ENCODE data around the gene TP73.

TP73 gene

DNA sequence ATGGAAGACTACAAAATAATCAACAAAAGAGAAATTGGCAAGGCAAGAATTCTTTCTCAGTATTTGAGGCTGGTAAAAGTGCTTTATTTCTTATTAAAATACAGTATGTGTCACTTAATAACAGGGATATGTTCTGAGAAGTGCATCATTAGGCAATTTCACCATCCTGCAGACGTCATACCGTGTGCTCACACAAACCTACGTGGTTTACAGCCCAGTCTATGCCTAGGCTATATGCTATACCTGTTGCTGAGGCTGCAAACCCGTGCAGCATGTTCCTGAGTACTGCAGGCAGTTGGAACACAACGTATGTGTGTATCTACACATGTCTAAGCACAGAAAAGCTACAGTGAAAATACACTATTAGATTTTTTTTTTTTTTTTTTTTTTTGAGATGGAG is 97.2 kb downstream of the TP73 start:
- no peak overlapping the region for H3K27ac ChIP-seq (ENCODE audit: low read depth, low read length)
- H3K9me3 ChIP-seq (ENCODE audit: control insufficient read depth, insufficient read depth, low read depth, low read length), result no peaks in the 10 kb centered on the region
- peaks cover 5% of the 10 kb centered on the region; the same call in 1 of the 2 replicates for H3K36me3 ChIP-seq (ENCODE audit: control insufficient read depth, insufficient read depth, low read length)
- peaks cover 19% of the 10 kb centered on the region for H3K4me1 ChIP-seq (ENCODE audit: control insufficient read depth, insufficient read depth, low read length)
- no peak overlapping the region for H3K9ac ChIP-seq (ENCODE audit: low read length)
- H3K4me3 ChIP-seq (ENCODE audit: low read depth, low read length), result no peak overlapping the region
- H3K27me3 ChIP-seq (ENCODE audit: control insufficient read depth, insufficient read depth, low read length), result peaks cover 18% of the 10 kb centered on the region; the same call in 1 of the 2 replicates

DNA sequence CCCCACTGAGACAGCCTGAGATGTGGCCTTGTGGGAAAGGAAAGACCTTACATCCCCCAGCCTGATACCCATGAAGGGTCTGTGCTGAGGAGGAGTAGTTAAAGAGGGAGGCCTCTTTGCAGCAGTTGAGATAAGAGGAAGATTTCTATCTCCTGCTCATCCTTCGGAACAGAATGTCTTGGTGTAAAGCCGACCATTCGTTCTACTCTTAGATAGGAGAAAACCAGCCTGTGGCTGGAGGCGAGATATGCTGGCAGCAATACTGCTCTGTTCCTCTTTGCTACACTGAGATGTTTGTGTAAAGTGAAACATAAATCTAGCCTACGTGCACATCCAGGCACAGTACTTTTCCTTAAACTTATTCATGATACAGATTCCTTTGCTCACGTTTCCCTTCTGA is 98.4 kb downstream of the TP73 start:
- Histone ChIP-seq H3K9ac (ENCODE audit: low read length) (no peak overlapping the region), H3K4me3 (ENCODE audit: low read depth, low read length) (no peak overlapping the region), H3K9me3 (ENCODE audit: control insufficient read depth, insufficient read depth, low read depth, low read length) (no peaks in the 10 kb centered on the region), H3K27ac (ENCODE audit: low read depth, low read length) (no peak overlapping the region), H3K36me3 (ENCODE audit: control insufficient read depth, insufficient read depth, low read length) (no peaks in the 10 kb centered on the region), H3K27me3 (ENCODE audit: control insufficient read depth, insufficient read depth, low read length) (peaks cover 18% of the 10 kb centered on the region; the same call in 1 of the 2 replicates), H3K4me1 (ENCODE audit: control insufficient read depth, insufficient read depth, low read length) (peaks cover 7% of the 10 kb centered on the region)

- Histone ChIP-seq H3K27ac (ENCODE audit: low read depth, low read length) (no peak within 1 kb of the TSS), H3K9ac (ENCODE audit: low read length) (no peak within 1 kb of the TSS), H3K4me1 (ENCODE audit: control insufficient read depth, insufficient read depth, low read length) (no peaks in the 10 kb centered on the region), H3K36me3 (ENCODE audit: control insufficient read depth, insufficient read depth, low read length) (no peaks in the 10 kb centered on the region), H3K9me3 (ENCODE audit: control insufficient read depth, insufficient read depth, low read depth, low read length) (no peaks in the 10 kb centered on the region), H3K27me3 (ENCODE audit: control insufficient read depth, insufficient read depth, low read length) (peaks cover 24% of the 10 kb centered on the region), H3K4me3 (ENCODE audit: low read depth, low read length) (no peak within 1 kb of the TSS)
Observed at GRCh38 chr1:3752400-3752945, 100.2 kb downstream of the TP73 start, which contains the start of gene CCDC27. TSS of gene CCDC27 (plus strand) at chr1:3752450. CDS start at chr1:3752482, 32 bp downstream.

DNA sequence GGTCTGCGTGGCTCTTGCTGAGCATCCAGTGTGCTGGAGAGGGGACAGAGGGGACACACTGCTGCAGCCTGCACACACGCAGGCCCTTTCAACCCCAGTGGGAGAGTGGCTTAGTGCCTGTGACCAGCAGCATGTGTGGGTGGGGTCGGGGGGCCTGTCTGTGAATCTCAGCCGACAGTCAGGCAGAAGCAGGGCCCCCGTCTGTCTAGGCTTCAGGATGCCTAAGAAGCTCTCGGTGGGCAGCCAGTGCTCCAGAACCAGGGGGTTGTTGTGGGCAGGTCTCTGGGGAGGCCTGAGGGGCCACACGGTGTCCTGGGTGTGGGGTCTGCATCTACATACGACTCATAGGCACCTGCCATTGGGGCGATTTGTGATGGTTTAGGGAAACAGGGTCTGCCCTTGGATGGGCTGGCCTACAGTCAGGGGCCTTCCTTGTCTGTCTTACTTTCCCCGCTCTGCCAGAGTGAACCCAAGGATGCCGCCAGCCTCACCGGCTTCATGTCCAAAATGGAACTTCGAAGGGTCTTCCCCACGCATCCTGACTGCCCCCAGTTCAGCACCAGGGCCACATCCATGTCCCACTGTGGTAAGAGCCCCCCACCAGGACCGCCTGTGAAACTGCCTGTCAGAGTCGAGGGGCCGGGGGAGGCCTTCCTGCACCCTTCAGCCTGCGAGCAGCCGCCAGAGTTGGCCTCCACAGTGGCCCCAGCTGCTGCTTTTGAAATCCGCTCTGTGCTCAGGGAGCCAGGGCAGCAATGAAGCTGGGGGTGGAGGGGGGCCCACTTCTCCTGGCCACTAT is 101.5 kb downstream of the TP73 start:
- Histone ChIP-seq H3K4me1 (ENCODE audit: control insufficient read depth, insufficient read depth, low read length) (no peaks in the 10 kb centered on the region), H3K27me3 (ENCODE audit: control insufficient read depth, insufficient read depth, low read length) (peaks cover 24% of the 10 kb centered on the region), H3K9ac (ENCODE audit: low read length) (no peak overlapping the region), H3K4me3 (ENCODE audit: low read depth, low read length) (no peak overlapping the region), H3K36me3 (ENCODE audit: control insufficient read depth, insufficient read depth, low read length) (no peaks in the 10 kb centered on the region), H3K9me3 (ENCODE audit: control insufficient read depth, insufficient read depth, low read depth, low read length) (no peaks in the 10 kb centered on the region), H3K27ac (ENCODE audit: low read depth, low read length) (no peak overlapping the region)

GRCh38 chr1:3756394-3756793 is 104.1 kb downstream of the TP73 start:
- Histone ChIP-seq H3K4me3 (ENCODE audit: low read depth, low read length) (no peak overlapping the region), H3K27me3 (ENCODE audit: control insufficient read depth, insufficient read depth, low read length) (peaks cover 11% of the 10 kb centered on the region), H3K27ac (ENCODE audit: low read depth, low read length) (no peak overlapping the region), H3K4me1 (ENCODE audit: control insufficient read depth, insufficient read depth, low read length) (no peaks in the 10 kb centered on the region), H3K36me3 (ENCODE audit: control insufficient read depth, insufficient read depth, low read length) (no peaks in the 10 kb centered on the region), H3K9me3 (ENCODE audit: control insufficient read depth, insufficient read depth, low read depth, low read length) (no peaks in the 10 kb centered on the region), H3K9ac (ENCODE audit: low read length) (no peak overlapping the region)

DNA sequence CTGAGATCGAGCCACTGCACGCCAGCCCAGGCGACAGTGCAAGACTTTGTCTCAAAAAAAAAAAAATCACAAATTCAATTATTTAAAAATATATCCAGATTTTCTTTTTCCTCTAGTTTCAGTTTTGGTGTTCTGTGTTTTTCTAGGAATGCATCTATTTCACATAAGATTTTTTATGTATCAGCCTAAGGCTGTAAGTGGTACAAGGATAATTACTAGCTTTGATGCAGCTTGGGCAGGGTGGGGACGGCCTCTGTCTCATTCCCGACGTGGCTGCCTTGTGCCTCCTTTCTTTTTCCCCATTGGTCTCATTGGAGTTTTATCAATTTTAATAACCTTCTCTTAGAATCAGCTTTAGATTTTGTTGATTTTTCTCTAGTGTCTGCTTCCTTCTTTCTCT is 106.8 kb downstream of the TP73 start:
- Histone ChIP-seq H3K9me3 (ENCODE audit: control insufficient read depth, insufficient read depth, low read depth, low read length) (no peaks in the 10 kb centered on the region), H3K4me3 (ENCODE audit: low read depth, low read length) (no peak overlapping the region), H3K27me3 (ENCODE audit: control insufficient read depth, insufficient read depth, low read length) (peaks cover 6% of the 10 kb centered on the region), H3K36me3 (ENCODE audit: control insufficient read depth, insufficient read depth, low read length) (no peaks in the 10 kb centered on the region), H3K4me1 (ENCODE audit: control insufficient read depth, insufficient read depth, low read length) (no peaks in the 10 kb centered on the region), H3K27ac (ENCODE audit: low read depth, low read length) (no peak overlapping the region), H3K9ac (ENCODE audit: low read length) (no peak overlapping the region)

GRCh38 chr1:3759796-3760195 is 107.5 kb downstream of the TP73 start:
- Histone ChIP-seq H3K36me3 (ENCODE audit: control insufficient read depth, insufficient read depth, low read length) (no peaks in the 10 kb centered on the region), H3K9ac (ENCODE audit: low read length) (no peak overlapping the region), H3K9me3 (ENCODE audit: control insufficient read depth, insufficient read depth, low read depth, low read length) (no peaks in the 10 kb centered on the region), H3K4me3 (ENCODE audit: low read depth, low read length) (no peak overlapping the region), H3K27me3 (ENCODE audit: control insufficient read depth, insufficient read depth, low read length) (peaks cover 6% of the 10 kb centered on the region), H3K27ac (ENCODE audit: low read depth, low read length) (no peak overlapping the region), H3K4me1 (ENCODE audit: control insufficient read depth, insufficient read depth, low read length) (no peaks in the 10 kb centered on the region)

GRCh38 chr1:3761296-3762010 is 109.1 kb downstream of the TP73 start:
- no peak overlapping the region for H3K27ac ChIP-seq (ENCODE audit: low read depth, low read length)
- H3K4me3 ChIP-seq (ENCODE audit: low read depth, low read length), result no peak overlapping the region
- no peaks in the 10 kb centered on the region for H3K4me1 ChIP-seq (ENCODE audit: control insufficient read depth, insufficient read depth, low read length)
- H3K9ac ChIP-seq (ENCODE audit: low read length), result no peak overlapping the region
- H3K9me3 ChIP-seq (ENCODE audit: control insufficient read depth, insufficient read depth, low read depth, low read length), result no peaks in the 10 kb centered on the region
- H3K27me3 ChIP-seq (ENCODE audit: control insufficient read depth, insufficient read depth, low read length), result peaks cover 6% of the 10 kb centered on the region
- no peaks in the 10 kb centered on the region for H3K36me3 ChIP-seq (ENCODE audit: control insufficient read depth, insufficient read depth, low read length)

GRCh38 chr1:3762151-3762872 is 110.0 kb downstream of the TP73 start:
- no peak overlapping the region for H3K27ac ChIP-seq (ENCODE audit: low read depth, low read length)
- H3K4me3 ChIP-seq (ENCODE audit: low read depth, low read length), result no peak overlapping the region
- H3K27me3 ChIP-seq (ENCODE audit: control insufficient read depth, insufficient read depth, low read length), result peaks cover 5% of the 10 kb centered on the region; the same call in 1 of the 2 replicates
- no peaks in the 10 kb centered on the region for H3K36me3 ChIP-seq (ENCODE audit: control insufficient read depth, insufficient read depth, low read length)
- H3K4me1 ChIP-seq (ENCODE audit: control insufficient read depth, insufficient read depth, low read length), result no peaks in the 10 kb centered on the region
- H3K9ac ChIP-seq (ENCODE audit: low read length), result no peak overlapping the region
- no peaks in the 10 kb centered on the region for H3K9me3 ChIP-seq (ENCODE audit: control insufficient read depth, insufficient read depth, low read depth, low read length)

- Histone ChIP-seq H3K9me3 (ENCODE audit: control insufficient read depth, insufficient read depth, low read depth, low read length) (no peaks in the 10 kb centered on the region), H3K9ac (ENCODE audit: low read length) (no peak overlapping the region), H3K27me3 (ENCODE audit: control insufficient read depth, insufficient read depth, low read length) (peaks cover 5% of the 10 kb centered on the region; the same call in 1 of the 2 replicates), H3K4me1 (ENCODE audit: control insufficient read depth, insufficient read depth, low read length) (0 out of 2 replicates have a peak, but pooled peaks cover 3% of the 10 kb centered on the region), H3K36me3 (ENCODE audit: control insufficient read depth, insufficient read depth, low read length) (no peaks in the 10 kb centered on the region), H3K27ac (ENCODE audit: low read depth, low read length) (no peak overlapping the region), H3K4me3 (ENCODE audit: low read depth, low read length) (no peak overlapping the region)
Observed at GRCh38 chr1:3762873-3763228, 110.5 kb downstream of the TP73 start.
